NCI-H1436 treated with DMSO at 0.1 percent for 48 hours (cell line): Measurements from ENCODE around the gene RGS7.
"Not testable (repeated sequence)": the region's sequence is repeated elsewhere in the genome, so short reads cannot be mapped to it uniquely, and the experiment has no call there.

Experiments
- DNase-seq: peaks from one replicate; lab custom pipeline; 2025; lab: John Stamatoyannopoulos, UW

RGS7 gene

DNA sequence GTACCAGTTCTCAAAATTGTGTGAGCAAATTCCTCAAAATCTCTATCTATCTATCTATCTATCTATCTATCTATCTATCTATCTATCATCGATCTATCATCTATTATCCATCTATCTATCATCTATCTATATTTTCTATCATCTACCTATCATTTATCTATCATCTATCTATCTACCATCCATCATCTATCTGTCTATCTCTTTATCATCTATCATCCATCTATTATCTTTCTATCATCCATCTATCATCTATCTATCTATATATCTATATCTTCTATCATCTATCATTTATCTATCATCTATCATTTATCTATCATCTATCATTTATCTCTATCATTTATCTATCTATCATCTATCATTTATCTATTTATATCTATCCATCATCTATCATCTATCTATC, 380.3 kb downstream of the RGS7 start:
- no peak for DNase-seq

DNA sequence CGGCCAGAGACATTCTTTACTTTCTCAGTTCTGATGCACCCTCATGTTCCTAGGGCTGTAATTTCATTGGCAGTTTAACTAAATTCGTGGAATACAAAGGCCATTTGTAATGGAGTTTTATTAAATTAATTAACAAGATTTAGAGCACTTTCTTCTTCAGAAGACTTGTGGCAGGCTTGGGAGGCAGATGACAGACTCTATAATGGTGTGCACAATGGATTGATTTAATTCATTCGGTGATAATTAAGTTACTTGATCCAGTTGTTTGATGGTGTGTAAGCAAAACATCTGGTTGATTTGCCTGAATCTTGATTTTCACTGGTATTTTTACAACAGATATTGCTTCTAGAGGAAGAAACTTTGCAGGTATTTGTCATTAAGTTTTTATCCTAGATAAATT, 383.1 kb downstream of the RGS7 start:
- no peak for DNase-seq

DNA sequence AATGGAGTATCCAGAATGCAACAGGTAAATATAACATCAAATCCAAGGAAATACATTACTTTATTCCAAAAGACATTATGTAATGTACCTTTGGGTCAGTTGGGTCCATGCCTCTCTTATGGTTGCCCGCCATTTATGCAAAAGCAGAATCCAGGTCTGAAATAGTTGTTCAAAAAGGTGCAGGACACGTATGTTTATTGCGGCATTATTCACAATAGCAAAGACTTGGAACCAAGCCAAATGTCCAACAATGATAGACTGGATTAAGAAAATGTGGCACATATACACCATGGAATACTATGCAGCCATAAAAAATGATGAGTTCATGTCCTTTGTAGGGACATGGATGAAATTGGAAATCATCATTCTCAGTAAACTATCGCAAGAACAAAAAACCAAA, 384.9 kb downstream of the RGS7 start:
- not testable (repeated sequence) for DNase-seq

DNA sequence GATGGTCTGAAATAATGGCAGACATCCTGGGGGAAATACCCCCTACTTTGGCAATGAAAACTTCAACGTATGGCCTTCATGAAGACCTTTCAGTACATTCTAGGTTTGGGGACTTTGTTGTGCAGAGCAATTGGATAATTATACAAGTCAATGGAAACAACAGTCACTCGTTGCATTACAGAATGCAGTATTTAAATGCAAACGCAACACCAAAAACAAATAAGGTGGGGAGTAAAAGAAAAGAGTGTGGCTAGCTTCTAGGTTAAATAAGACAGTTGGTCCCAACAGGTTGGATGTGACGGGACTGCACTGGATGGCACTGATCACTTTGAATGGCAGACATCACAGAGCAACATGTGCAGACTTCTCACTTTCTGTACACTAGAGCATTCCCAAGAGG, 386.8 kb downstream of the RGS7 start:
- no peak for DNase-seq

DNA sequence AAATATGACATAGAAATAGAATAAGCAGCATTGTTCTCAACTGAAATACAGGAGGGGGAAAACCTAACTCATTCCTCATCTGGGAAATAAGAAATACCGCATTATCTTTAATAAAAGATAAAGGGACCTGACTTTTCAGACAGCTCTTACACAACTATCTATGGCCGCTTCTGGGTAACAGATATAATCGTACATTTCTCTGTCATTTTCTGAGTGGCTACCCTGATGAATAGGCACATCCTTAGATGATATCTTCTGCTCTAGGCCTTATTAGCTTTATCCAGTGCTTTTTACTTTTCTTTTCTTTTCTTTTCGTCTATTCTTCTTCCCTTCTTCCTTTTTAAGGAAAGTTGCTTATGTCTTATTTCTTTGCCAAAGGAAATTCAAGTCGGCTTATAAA, 388.1 kb downstream of the RGS7 start:
- no peak for DNase-seq

DNA sequence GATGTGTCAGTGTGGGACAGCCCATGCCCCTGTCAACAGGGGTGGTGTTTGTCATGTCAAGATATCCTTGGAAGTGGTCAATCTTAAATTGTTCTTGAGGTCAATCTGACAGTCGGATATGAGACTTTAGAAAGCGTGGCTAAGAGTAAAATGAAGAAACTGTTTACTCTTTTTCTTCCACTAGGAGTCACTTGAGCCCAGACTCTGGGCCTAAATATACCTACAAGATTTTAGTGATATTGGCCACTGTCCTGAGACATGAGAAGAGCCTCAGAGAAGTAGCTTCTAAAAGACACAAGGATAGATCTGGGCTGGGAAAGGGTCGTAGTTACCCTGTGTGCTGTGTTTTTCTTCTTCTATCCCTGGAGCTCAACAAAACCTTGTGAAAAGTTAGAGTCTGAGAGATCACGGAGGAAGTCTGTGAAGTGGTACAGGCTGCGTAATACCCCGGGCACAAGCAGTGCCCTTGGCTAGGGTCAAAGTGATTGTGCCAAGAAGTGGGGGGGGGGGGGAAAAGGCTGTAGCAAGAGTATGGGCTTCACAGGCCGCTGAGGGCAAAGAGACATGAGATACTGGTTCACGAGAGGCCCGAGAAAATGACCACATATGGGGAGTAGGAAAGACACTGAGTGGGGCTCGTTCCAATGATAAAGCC, 389.8 kb downstream of the RGS7 start:
- DNase-seq, result no peak

DNA sequence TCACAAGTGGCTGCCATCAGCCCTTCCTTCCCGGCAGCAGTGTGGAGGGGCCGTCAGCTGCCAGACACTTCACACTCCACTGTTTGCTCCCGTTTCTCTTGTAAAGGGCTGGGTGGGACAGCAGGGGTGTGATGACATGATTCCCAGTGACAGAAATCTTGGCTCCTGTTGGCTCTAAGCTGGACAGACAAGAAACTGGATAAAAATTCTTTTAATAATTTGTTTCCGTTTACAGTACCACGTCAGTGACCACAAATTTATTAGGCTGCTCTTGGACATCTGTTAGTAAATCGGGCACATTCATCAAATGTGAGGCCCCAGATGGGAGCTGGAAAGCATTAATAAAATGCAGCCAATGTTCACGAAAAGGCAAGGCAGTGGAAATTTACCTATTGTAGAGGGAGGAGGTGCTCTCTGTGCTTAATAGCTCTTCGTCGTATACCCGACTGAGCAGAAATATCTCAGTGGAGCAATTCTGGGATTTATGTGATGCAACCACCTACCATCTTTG, 391.4 kb downstream of the RGS7 start:
- DNase-seq, result no peak

DNA sequence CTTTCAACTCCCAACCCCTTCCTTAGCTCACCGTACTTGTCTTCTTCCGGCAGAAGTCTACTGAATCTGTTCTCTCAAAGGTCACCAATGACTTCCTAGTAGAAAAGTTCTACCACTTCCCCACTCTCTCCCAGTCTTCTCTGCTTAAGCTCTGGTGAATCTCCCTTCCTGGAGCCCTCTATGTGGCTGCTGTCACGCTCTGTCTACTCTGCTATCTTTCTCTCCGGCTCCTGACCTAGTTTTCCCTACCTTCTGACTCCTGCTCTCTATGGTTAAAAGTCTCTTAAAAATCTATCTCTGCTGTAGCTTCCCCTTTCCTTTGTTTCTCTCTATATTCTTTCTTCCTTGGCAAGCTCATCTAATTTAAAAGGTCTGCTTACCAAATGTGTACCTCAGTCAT, 394.9 kb downstream of the RGS7 start:
- no peak for DNase-seq

DNA sequence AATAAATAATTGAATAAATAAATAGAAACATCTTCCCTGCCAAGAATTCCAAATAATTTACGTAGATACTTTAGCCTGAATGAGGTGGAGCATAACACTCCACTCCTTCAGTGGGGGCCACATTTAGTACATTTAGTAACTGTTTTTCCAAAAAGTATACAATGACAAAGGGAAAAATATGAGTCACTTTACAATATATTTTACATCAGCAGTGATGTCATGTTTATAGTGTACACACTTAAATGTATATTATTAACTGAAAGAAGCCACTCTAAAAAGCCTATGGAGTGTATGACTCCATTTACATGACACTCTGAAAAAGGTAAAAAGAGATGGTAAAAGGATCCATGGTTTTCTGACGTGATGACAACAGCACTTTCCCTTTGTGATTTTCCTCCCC, 400.6 kb downstream of the RGS7 start:
- no peak for DNase-seq

DNA sequence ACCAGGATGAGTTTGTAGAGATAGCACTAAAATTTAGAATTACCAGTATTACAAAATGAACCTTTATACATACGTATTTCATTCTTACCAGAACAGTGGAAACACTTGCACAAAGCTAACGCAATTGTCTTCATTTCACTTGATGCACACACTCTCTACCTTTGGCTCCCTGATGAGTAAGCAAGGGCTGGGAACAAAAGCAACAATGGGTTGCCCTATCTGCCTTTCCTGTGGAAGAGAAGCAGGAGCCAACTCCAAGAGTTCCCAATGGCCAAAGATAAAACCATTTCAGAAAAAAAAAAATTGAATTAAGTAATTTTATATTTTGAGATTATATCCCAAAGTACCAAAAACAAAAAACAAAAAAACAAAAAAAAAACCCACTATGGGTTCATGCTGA, 401.0 kb downstream of the RGS7 start:
- no peak for DNase-seq

DNA sequence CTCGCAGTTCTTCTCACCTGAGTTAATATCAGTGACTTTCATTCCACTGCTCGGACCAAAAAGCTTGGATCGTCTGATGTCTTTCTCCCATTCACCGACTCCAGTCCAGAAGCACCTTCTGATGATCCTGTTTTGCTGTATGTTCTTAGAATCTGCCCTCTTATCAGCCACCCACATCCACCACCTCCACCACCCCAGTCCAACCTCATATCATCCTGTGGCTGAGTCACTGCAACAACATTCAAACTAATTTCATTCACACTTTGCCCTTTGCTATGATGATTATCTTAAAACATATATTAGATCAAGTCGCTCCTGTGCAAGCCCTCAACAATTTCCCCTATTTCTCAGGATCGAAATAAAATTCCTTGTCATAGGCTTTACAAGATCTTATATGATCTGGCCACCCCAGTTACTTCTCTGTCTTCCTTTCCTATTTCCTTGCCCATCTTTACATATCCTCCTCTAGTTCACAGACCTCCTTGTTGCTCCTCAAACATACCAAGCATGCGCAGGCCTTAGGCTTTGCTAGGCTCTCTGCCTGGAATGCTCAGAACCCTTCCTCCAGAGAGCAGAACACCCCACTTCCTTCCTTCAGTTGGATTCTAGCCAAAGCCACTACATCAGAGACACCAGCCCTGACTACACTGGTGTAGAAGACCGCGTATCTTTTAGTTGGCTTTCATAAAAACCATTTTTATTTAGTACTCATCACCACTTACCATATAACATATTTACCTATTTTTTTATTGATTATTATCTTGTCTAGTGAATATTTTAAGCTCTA, 409.4 kb downstream of the RGS7 start:
- no peak for DNase-seq

DNA sequence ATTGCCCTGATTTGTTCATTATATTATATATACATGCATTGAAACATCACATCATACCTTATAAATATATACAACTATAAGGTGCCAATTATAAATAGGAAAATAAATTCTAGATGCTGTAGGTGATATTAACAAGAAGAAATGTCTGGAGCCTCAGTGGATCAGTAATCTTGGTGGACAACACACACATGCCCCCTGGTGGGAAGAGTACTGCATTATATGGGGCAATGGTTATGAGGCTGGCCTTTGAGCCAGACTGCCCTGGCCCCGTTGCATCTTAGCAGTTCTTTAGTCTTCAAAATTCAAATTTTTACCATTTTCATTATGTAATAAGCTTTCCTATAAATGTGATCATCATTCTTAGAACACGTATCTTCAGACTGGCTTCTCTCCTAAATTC, 410.1 kb downstream of the RGS7 start:
- no peak for DNase-seq

DNA sequence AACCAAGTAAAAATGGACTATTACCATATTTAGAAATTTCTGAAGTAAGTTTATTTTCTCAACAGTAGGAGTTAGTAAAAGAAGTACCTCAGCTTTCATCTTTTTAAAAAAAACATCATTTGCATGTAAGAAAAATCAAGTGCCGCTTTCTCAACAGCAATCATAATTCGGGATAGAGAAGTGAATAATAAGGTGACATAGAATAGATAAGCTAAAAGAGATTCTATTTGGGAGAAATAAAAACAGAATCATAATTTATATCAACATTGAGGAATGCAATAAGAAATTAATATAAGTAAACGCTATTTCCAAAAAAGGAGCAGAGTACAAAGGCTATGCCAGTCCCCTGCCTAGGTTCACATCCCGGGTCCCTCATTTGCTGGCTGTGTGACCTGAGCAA, 414.1 kb downstream of the RGS7 start:
- no peak for DNase-seq

DNA sequence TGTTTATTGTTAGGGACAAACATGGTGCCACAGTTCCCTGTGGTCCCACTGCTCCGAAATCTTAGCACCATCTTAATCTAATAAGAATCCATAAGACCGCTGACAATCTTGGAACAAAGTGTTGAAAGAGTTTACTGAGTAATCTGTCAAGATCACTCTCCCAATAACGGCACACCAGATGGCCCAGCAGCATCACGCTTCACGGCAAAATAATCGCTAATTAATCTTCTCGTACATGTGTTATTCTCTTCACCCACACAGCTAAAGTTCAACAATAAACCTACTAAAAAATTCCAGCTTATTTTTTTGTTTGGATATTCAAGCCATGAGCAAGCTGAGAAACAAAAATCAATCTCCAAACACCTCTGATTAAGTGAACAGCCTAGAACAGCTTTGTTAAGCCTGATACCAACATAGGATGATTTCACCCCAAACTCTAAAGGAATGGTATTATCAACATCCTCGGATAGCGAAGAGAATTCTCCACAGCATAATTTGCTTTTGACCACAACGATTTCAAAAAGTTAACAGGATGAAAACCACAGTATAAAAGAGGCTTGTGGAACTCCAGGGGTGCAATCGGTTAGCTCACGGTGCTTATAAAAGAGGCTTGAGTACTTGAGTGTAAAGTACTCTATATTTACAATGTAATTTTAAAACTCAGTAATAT, 415.2 kb downstream of the RGS7 start:
- DNase-seq, result no peak

DNA sequence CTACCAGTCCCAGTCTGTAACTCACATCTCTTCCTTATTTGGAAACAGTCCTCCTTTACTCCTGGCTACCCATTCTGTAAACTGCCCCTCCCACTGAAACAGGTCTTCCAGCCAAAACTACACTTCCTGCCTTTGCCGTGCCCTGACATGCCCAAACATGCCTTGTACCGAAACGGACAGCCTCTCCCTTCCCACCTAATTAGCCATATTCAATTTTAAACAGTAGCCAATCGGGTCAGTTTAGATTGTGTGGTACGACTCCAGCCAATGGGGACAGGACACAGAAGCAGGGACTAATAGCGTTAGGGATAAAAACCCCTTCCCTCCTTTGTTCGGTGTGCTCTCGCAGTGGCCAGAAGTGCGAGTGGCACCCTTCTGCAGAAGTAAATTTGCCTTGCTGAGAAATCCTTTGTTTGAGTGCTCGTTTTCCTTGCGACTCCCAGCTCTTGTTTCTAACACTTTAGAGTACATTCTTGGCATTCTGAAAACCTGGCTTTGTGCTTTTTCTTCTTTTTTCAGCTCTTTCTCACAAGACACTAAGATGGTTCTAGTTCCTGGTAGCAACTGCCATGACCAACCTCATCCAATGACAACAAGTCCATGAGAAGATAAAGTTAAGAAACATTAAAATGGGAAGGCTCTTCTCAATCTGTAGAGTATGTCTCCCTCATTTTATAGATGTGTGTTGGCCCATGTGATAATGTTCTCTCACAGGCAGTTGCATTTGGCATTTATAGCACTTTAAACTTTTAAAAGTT, 419.9 kb downstream of the RGS7 start:
- no peak for DNase-seq

DNA sequence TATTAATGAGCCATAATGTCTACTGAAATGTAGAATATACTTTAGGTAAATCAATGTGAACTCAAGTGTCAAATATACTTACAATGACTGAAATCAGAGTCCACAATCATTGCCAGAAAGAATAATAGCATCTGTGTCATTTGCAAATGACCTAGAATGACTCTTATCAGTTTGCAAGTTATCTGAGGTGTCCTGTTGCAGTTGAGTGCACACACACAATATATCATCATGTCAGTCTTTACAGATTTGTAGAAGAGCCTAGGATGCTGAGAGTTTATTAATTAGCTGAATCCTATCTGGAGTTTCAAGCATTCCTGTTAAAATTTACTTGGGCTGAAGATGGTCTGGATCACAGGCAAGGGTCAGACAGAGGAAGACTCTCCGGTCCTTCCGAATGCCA, 421.1 kb downstream of the RGS7 start:
- no peak for DNase-seq

DNA sequence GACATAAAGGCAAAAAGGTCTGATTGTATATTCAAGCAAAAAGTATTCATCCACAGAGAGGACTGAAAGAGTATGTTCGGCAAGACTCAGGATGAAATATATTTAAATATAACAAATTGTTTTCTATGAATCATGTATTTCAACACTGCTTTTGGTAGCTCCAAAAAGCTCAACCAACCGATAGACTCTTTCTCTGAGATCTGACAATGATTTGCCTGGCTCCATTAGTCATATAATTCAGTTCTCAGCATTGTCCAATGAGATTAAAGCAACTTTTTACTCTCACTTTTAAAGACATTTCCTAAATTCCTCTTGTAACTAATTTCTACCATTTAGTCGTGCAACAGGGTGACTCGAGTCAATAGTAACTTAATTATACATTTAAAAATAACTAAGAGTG, 426.0 kb downstream of the RGS7 start:
- DNase-seq, result no peak

DNA sequence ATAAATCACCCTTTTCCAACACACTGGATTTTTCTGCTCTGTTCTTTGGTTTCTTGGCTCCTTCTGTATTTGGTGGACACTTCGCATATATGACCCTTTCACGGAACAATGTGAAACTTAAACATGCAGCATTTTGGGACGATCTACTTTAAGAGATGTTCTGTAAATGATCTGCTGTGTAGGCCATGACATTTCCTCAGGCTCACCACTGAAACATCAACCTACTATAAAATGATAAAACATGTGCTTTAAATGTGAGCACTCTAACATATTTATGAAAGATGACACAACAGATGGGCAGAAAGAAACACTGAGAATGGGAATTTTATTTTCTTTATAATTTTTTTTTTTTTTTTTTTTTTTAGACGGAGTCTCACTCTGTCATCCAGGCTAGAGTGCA, 428.7 kb downstream of the RGS7 start:
- DNase-seq, result no peak

DNA sequence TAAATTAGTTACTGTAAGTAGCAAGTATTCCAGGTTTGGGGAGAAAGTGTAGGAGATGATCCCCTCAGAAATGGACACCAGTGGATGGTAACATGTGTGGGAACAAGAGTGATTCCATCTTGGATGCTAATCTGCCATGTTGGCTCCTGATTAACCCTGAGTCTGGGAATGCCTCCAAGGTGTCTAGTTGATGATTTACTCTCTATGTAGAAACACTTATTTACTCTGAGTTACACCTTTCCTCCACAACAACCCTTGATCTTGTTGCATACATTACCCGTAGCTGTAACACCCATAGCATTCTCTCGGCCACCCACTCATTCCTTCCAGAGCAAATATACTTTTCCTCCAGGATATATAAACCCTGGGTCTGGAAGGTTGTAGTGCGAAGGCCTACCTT, 429.2 kb downstream of the RGS7 start:
- DNase-seq, result no peak

DNA sequence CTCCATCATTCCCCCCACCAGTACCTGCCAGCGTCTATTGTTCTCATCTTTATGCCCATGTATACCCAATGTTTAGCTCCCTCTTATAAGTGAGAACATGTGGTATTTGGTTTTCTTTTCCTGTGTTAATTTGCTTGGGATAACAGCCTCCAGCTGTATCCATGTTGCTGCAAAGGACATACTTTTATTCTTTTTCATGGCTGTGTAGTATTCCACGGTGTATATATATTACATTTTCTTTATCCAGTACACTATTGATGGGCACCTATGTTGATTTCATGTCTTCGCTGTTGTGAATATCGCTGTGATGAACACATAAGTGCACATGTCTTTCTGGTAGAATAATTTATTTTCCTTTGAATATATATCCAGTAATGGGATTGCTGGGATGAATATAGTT, 431.7 kb downstream of the RGS7 start:
- DNase-seq, result no peak

DNA sequence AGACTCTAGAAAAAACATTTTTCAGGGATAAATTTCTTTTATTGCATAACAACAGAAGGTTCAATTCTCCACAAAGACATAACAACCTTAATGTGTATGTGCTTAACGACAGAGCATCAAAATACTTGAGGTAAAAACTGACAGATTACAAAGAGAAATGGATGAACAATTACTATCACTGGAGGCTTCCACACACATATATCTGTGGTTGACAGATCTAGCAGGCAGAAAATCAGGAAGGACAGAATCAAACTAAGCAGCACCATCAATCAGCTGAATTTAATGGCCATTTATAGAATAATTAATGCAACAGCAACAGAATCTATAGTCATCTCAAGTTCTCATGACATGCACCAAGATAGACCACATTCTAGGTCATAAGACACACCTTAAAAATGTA, 439.0 kb downstream of the RGS7 start:
- DNase-seq, result no peak

DNA sequence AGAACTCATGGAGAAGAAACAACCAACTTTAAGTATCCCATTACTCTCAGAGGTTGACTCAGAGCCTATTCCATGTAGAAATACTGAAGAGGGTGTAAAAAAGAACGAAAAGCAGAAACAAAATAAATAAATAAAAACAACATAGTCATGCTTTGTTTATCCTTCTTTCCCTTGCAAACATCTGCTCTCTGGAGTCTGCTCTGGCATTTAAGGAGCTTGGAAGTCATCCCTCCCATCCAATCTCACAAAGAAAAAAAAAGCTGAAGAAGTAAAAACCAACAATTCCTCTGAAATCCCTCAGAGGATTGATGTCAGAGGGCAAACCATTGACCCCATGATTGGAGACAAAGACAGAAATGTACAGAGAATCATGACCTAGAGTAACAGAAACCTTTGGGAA, 442.5 kb downstream of the RGS7 start:
- no peak for DNase-seq

DNA sequence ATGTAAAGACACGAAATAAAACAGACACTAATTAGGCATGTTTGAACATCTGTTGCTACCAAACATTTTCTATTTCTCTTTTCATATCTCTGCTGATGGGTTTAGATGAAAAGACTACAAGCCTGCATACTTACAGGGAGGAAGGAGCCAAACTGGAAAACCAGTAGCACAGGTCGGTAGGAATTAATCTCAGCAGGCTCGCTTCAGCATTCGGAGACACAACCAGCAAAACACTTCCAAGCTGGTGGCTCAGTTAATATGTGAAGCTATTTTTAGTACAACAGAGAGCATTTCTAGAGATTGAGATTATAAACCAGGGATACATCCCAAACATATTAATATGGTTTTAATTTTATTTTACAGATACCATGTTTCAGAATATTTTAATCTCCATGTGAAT, 444.2 kb downstream of the RGS7 start:
- DNase-seq, result no peak
